GM19468 (cell line): Measurements from ENCODE around the gene GGTLC2.
"Not testable (repeated sequence)": the region's sequence is repeated elsewhere in the genome, so short reads cannot be mapped to it uniquely, and the experiment has no call there.

Experiments used
- ATAC-seq: cut with Tn5 transposase; IDR thresholded peaks from one replicate; pipeline ENCODE4 v1.9.1; 2021; ENCODE audit warnings: mild to moderate bottlenecking, moderate library complexity, moderate number of reproducible peaks; ENCODE audit not compliant: unreplicated experiment; ENCODE audit errors: extremely low read depth

The GGTLC2 gene

DNA sequence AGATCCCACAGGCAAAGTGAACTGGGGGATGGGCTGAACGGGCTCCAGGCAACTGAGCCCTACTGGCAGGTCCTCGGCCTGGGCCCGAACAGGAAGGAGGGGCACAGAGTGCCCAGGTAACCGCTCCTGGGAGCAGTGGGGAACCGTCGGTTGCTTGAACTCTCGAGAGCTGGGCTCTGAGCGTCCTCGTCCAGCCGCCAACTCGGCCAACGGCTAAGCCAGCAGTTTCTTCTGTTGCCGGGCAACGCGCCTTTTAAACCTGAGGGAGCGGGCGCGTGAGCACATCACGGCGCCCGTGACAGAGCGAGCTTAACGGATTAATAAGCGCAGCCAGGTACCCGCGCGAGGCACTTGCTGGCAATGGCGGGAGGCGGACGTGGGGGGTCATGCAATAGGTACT lies at the start of gene GGTLC2:
Gene GGTLC2 (plus strand): TSS at position 301 of the 400 bp plus-strand sequence. CDS start 1,732 bp downstream, outside the sequence.
- not testable (repeated sequence) for ATAC-seq

DNA sequence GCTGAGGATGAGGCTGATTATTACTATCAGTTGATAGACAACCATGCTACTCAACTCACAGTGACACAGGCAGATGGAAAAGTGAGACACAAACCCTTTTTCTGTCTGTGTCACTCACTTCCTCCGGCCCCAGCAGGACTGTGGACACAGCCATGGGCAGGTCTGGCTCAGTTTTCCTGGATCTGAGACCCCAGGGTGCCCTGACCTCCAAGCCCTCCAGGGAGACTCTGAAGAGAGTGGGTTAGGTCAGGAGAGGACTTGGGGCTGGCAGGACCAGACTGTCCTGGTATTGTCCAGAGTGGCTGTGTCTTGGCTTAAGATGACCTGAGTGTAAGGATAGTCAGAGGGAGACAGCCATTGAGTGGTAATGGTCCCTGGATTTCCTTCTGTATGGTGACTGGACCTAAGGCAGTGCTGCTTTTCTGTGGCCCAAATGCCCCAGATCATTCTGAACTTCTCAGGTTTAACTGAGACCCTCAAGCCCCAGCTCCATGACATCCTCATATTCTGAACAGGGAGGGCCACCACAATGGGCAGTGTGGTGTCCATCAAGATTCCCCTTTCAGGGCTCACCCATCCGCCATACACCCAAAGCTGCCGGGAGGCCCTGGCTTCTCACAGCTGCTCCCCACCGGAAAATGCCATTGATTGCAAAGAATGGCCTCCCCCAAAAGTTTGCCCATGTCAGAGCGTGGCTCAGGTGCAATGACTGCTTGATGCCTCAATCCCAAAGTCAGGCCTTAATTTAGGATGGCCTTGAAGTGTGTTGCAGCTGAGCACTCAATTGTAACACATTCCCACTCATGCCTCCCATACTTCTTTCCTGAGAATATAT lies 49.2 kb upstream of the GGTLC2 start:
- ATAC-seq: no peak

DNA sequence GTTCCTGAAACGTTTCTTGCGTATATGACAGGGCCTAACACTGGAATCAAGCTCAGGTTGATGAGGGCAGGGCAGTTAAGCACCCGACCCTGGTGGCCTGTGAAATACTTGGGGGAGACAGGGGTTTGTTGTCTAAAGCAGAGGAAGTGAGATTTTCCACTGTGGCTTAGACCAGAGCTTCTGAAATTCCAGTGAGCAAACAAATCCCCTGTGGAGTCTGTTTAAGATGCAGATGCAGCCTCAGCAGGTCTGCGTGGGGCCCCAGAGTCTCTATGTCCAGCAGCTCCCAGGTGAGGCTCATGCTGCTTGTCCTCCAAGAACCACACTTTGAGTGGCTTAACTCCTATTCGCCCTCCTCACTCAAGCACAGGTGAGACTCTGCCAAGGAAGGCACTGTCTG lies 46.3 kb upstream of the GGTLC2 start:
- no peak for ATAC-seq

DNA sequence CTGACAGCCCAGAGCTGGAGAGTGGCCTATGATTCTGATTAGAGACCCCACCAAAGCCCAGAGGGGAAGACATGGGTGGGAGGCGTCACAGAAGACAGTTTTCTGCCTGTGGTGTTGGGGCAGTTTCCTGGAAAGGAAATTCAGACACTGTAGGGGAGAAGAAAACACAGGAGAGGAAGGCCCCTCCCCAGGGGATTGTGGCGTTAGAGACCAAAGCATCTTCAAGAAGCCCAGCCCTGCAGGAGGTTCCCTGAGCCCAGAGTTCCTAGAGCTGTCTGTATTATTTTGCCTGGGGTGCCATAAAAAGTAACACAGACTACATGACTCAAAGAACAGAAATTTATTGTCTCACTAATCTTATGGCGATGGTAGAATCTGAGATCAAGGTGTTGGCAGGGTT lies 45.2 kb upstream of the GGTLC2 start:
- no peak for ATAC-seq

DNA sequence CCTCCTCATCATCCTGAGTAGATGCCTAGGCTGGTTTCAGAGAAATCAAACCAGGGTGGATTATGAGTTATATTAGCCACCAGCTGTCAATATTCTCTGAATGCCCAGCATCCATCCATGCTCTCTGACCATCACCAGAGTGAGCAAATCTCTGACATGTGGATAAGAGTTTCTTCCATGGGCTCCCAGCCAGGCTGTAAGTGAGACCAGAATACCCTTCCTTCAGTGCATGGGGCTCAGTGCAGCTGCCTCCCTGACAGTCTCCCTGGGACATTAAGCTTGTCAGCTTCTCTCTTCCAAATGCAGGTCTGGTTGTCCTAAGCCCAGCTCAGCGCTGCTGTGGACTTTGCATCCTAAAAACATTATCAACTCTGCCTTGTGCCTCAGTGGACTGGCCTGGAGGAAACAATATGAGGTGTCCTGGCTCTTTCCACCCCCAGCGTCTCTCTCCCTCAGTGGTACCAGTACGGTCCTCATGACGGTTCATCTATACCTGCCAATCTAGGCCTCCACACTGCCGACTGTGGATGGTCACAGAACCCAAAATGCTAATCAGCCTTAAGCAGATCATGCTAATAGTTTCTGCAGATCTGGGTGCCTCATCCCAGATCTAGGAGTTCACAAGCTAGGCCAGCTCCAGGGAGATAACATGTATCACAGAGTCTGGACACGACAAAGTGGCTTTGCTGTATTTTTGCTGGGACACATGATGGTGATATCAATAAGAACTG lies 43.7 kb upstream of the GGTLC2 start:
- no peak for ATAC-seq

DNA sequence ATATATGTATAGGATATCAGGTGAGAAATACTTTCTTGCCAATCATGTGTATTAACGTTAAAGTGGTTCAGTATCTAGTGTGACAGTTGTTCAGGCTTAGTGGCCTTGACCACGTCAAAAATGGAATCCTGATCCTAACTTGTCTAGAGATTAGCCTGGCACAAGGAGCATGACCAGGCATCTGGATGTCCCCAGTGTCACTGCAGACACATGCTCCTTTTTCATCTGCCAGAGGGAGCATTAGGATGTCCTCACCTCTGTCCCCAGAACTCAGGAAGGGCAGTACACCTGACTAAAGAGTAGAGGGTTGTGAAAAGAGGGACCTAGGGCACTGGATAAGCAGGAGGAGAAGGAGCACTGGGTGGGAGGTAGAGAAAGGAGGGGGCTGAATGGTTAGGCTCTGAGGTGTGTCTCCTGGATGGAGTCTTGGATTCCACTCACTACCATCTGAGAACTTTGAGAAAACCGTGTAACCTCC lies 40.9 kb upstream of the GGTLC2 start:
- no peak for ATAC-seq

DNA sequence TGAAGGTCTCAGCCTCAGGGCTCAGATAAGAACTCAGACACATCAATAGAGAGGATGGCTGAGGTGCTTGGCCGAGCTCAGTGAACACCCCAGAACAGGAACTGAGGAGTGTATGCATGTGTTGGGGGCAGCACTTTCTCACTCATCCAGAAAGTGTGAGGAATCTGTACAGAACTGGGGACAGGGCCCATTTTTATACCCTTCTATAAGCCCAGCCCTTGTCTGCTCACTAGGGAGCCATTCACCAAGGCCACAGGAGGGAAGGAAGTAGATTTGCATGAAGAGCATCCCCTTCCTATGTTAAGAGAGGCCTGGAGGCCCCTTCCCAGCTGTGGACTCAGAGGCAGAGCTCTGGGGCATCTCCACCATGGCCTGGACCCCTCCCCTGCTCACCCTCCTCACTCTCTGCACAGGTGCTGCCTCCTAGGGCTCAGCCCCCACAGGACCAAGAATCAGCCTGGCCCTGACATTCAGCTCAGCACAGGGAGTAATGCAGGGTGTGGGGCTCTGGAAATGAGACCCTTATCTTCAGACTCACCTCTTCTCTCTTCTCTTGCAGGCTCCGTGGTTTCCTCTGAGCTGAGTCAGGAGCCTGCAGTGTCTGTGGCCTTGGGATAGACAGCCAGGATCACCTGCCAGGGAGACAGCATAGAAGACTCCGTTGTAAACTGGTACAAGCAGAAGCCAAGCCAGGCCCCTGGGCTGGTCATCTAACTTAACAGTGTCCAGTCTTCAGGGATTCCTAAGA lies 39.9 kb upstream of the GGTLC2 start:
- ATAC-seq: no peak

DNA sequence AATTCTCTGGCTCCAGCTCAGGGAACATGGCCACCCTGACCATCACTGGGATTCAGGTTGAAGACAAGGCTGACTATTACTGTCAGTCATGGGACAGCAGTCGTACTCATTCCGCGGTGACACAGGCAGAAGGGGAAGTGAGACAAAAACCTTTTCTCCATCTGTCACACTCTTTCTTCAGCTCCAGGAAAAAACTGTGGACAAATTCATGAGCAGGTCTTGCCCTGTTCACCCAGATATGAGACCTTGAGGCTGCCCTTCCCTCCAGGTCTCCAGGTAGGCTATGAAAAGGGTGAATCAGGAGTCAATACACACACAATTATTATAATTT lies 39.4 kb upstream of the GGTLC2 start:
- ATAC-seq: no peak

DNA sequence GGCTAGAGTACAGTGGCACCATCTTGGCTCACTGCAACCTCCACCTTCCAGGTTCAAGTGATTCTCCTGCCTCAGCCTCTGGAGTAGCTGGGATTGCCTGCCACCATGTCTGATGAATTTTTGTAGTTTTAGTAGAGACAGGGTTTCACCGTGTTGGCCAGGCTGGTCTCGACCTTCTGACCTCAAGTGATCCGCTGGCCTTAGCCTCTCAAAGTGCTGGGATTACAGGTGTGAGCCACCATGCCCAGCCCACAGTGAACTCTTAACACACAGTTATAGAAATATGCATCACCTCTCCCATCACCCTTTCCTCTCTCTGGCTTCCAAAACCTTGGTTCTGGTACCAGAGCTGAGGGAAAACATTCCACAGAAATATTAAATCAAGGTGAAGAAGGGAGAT lies 36.4 kb upstream of the GGTLC2 start:
- not testable (repeated sequence) for ATAC-seq

DNA sequence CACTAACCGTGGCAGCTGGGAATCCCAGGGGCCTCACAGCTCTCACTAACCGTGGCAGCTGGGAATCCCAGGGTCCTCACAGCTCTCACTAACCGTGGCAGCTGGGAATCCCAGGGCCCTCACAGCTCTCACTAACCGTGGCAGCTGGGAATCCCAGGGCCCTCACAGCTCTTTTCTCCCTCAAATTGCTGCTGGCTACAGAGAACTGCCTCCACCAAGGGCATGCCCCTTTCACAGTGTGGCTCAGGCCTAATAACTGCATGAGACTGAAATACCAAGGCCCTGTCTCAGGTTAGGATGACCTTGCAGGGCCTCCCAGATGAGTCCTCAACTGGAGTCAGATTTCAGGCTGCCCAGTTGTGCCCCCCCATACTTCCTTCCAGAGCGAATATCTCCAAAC lies 35.1 kb upstream of the GGTLC2 start:
- no peak for ATAC-seq

DNA sequence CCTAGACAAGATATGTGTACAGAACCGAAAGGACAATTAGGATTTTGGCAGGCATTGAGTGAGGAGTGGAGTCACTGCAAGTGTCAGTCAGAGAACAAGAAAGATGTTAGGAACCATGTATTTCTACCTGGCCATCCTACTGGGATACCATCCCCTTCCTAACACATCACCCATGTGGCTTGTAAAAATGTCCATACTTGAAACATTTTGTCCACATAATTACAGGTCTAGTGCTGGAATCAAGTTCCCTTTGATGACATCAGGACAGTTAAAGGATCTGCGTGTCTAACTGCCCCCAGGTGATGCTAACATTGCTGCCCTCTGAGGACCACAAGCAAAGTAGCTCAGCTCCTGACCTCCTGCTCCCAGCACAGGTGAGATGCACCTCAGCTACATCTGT lies 31.9 kb upstream of the GGTLC2 start:
- ATAC-seq: no peak

DNA sequence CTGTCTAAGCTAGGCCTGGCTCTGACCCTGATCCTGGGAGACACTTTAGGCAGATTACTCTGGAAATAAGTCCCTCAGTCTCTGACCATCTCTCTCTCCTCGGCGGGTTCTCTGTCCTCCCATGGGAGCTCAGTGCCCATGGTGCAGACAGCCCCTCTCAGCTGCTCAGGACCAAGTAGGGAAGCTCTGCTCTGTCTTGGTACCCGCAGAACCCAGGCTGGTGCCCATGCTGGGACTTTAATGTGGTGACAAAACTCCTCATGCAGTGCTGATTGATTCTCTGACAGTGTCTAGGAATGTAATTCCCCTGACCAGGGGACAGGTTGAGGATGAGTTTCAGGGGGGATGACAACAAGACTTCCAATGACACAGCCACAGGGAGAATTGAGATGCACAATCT lies 30.3 kb upstream of the GGTLC2 start:
- no peak for ATAC-seq

DNA sequence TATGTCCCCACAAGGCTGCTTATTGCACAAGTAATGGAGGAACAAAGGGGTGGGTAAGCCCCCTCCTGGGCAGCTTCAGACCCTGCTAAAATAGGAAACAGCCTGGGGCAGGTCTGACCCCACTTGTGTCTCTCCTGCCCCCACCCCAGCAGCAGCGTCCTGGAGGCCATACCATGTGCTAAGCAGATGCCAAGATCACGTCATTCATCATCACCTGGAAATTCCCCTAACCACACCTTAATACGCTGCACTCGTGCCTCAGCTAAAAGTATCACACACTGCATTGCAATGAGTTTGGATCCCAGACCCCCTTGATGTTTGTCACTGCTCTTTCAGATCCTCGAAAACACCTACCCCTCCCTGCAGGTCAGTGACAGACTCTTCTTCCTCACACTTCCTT lies 27.8 kb upstream of the GGTLC2 start:
- ATAC-seq: no peak

DNA sequence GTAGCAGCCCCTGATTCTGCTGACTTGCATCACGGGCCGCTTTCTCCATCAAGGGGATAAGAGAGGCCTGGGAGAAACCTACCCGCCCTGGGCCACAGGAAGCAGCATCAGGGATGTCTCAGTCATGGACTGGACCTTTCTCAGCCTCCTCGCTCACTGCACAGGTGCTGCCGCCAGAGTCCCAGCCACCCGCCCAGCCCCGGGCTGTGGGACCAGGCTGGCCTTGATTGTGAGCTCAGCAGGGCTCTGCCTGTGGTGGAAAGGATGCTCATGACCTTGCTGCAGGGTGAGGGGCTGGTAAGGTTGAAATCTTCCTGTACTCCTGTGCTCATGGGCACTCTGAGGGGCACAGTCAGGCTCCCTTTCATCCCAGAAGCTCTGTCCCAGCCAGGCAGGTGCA lies 26.0 kb upstream of the GGTLC2 start:
- ATAC-seq: no peak

DNA sequence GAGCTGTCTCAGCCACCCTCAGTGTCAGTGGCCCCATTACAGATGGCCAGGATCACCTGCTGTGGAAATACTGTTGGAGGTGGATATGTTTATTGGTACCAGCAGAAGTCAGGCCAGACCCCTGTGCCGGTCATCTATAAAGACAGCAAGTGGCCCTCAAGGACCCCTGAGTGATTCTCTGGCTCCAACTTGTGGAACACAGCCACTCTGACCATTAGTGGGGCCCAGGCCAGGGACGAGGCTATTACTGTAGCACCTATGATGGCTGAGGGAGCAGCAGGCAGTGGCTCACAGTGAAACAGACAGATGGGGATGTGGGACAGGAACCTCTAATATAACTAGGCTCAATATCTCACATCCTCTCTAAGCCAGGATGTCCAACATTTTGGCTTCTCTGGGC lies 25.5 kb upstream of the GGTLC2 start:
- ATAC-seq: no peak

DNA sequence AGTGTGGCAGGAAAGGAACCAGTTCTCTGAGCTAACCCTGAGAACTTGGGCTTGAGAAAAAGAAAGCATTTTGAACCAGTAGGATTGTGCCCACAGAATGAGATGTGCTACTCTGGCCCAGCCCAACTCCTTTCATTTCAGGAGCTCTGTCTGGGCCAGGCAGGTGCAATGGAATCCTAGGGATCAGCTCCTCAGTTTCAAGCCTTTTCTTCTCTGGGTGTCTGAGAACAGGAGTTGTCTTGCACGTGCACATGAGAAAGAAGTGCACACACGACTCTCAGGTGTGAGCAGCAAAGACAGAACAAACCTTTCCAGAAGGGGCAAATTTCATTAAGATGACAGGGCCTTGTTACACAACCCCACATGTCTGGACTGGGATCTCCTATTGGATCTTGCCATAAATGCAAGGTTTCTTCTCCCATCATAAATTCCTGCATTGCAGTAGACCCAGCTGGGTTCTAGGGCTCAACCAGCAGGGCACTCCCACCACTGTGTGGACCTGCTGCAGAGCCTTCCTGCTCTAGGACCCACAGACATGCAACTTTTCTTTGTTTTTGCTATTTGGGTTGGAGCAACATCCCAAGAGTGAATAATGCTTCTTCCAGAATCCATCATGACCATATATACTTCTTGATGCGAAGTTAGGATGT lies 24.5 kb upstream of the GGTLC2 start:
- ATAC-seq: no peak

DNA sequence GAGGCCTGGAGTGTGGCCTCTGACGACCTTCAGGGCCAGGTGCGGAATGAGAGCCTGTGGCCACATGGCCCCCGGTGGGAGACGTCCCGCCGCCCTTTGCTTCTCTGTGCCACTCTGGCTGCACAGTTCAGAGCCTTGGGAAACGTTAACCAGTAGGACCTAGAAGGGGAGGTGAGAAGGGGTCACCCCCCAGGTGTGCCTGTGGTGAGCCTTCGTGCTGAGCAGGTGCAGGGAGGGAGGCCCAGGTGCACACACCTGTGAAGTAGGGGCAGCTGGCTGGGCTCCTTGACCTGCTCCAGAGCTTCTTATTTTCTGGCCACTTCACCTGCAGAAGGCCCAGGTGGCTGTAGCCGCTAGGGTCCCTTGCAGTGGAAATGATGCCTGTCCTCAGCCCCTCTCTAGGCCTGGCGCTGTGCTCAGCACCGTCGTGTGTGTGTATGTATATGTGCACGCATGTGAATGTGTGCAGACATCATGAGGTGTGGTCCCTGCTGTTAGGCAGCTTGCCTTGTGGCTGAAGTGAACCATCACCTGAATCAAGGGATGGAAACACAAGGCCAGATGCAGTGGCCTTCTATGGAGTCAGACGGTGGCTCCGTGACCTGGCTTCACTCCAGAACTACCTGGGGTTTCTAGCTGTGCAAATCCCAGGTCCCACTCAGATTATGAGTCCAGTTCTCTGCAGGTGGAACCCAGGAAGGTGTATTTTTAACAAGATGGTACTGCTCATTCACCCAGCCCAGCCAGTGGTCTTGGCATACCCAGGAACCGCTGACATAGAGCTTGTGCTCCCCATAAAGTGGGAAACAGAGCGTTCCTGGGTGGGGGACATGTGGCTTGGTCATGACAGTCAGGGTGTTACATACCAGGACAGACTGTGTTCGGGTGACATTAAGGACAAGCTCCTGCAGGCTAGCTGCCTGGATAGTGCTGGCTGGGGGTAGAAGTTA lies 15.6 kb upstream of the GGTLC2 start:
- not testable (repeated sequence) for ATAC-seq

DNA sequence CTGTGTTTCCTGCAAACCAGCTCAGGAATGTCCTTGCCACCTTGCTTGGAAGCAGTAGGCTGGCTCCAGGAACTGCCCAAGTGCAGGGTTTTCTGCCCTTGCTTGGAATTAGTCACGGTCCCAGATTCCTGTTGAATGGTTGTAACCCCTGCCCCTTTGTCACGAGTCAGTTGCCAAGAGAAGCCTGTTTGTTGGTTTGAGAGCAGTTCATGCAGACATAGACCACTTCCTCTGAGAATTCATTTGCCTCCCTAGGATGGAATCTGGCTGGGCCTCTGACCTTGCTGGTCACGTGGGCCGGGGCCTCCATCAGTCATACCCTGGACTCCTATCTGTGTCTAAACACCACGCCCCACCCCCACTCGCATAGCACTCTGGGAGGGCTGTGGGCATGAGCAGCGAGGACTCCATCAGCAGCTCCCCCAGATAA lies 13.2 kb upstream of the GGTLC2 start:
- not testable (repeated sequence) for ATAC-seq

DNA sequence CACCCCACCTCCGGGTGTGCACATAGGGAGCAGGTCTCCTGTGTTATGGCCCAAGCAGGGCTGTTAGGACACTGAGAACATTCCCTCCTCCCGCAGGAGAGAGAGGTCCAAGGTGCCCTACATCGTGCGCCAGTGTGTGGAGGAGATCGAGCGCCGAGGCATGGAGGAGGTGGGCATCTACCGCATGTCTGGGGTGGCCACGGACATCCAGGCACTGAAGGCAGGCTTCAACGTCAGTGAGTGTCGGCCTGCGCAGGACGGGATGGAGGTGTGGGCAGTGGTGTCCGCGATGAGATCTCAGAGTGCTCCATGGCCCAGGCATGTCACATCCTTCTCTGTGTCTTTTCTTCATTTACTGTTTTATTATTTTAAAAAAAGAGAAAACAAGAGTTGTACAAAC lies 12.2 kb upstream of the GGTLC2 start:
- ATAC-seq: not testable (repeated sequence)
